NCI-H526 treated with DMSO at 0.1 percent for 48 hours (cell line): ENCODE data around the gene COLGALT1.

Source experiments
- DNase-seq: peaks from one replicate; lab custom pipeline; 2025; lab: John Stamatoyannopoulos, UW

COLGALT1 gene

DNA sequence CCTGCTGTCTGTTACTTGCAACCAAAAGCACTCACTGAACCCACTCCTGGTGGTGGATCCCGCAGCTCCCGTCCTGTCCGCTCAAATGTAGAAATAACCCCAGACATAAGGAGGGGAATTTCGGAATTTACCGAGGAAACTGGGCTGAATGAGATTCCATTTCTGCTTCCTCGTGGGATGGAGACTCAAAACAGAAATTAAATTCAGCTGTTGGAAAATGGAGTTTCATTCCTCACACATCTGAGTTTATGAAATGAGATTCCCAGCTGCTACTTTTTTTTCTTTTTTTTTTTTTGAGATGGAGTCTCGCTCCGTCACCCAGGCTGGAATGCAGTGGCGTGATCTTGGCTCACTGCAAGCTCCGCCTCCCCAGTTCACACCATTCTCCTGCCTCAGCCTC, 44.3 kb downstream of the COLGALT1 start:
- DNase-seq, result no peak

DNA sequence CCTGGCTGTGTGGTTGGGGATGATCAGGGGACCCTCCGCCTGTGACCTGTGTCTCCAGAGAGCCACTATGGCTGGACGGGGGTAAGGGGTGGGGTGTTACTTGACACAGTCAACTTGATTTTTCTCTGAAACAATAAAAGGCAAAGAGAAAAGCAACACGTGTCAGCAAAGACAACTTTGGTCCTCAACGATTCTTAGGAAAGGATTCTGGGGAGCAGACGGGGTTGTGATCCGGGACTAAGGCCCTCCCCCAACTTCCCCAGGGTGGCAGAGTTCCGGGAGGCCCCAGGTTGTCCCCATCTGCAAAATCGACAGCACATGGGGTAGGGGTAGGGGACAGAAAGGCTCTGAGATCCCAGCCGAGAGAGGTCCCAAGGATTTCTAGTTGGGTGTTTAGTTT, 46.2 kb downstream of the COLGALT1 start:
- DNase-seq, result no peak

DNA sequence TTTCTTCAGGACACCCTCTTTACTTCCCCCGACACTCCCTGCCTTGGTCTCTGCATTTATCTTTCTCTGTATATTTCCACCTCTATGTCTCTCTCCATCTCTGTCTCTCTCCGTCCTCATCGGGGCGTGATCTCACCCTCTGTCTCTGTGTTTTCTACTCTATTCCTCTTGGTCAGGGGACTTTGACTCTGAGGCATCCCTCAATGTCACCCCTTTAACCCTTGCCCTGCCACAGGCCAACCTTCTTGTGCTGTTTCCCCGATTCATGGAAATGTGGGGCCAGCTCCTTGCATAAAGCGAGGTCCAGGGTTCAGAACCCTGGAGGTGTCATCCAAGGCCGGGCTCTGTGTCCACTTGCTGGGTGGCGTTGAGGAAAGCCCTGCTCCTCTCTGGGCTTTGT, 46.8 kb downstream of the COLGALT1 start:
- DNase-seq, result no peak

DNA sequence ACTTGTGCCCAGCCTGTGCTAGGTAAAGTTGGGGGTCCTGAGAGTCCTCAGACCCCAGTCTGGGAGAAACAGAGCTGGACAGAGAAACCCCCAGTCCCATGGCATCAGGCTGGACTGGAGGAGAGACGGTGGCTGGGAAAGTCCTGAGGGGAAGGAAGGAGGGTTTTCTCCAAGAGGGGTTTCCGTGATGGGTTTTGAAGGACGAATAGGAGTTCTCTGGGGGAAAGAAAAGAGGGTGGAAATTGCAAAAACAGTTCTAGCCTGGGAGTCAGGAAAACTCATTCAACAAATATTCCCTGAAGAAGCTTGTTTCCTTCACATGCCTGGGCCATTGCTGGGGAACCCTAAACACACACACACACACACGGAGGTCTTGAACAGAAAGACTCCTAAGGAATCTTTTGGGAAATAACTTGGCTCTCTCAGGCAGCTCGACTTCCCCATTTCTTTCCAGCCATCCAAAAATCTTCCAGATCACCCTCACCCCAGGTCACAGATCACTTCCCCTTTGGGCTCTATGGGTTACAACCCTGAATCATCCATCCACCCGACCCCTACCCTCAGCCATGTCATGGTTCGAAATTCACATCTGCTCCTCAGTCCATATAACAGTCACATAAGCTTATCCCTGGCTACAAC, 47.5 kb downstream of the COLGALT1 start:
- DNase-seq, result no peak

DNA sequence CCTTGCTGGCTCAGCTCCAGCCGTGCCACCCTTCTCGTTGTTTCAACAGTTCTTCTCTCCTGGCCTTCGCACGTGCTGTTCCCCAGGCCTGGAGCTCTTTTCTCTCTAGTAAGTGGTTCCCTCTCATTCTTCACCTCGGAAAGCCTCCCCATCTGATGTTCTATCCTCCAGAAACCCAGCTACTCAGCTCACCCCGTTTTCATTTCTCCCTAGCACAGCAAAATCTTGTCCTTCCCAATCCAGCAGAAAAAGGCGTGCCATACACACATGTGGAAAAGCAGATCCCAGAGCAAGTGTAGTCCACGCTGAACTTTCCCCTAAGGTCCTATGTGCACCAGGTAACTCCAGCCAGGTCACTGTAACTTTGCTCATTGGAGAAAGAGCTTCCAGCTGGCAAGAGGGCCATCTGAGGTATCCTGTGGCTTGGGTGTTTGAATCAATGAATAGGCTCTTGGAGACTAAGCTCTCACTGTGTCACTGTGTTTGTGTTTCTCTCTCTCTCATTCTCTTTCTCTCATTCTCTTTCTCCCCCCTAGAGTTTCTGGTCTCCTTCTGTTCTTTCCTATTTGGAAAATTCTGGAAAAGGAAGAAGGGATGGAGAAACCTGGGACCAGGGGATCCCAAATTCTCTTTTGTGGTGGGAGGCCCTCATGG, 49.0 kb downstream of the COLGALT1 start:
- no peak for DNase-seq

DNA sequence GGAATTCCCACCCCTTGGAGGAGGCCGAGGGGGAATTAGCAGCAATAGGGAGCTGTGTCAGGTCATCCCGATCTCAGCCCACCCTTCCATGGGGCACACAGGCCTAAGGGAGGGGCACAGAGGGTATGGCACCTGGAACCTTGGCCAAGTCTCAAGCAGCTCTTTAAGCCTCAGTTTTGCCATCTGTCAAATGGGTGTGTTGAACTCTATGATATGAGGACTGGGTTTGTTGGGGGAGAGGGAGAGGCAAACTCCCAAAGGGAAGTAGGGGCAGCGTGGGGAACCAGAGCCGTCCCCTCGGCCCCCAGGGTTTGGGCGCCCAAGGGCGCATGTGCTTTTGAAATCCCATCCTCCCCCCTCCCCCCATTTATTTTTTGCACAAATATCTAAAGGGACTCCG, 49.7 kb downstream of the COLGALT1 start:
- DNase-seq, result no peak

DNA sequence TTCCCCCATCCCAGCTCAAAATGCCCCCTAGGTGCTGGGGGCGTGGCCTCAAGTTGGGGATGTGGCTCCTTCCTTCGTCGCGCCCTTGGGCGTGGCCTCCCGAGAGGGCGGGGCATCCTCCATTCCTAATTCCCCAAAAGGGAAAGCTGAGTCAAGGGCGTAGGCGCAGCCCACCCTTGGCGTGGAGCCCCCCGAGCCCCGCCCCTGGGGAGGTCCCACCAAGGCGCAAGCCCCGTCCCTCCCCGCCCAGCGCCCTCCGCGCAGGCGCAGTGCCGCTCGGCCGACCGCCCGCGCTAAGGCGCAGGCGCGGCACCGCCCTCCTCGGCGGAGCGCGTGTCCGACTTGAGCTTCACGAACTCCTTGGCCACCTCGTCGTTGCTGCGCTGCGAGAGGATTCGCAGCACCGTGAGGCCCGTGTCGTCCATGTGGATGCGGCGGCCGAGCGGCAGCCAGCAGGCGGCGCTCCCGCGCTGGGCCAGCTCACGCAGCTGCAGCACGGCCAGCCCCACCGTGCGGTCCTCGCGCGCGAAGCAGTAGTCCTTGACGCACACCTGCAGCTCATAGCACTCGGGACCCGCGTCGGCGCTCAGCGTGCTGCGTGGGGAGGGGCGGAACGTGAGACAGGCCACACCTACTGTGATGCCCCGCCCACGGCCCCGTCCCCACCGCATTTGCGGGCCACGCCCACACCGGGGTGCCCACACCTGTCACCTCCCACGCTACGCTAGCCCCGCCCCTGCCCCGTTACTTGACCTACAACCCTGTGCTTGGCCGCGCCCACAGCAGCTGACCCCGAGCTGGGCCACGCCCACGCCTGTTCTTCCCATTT, 50.5 kb downstream of the COLGALT1 start:
- peak; percentile 76 for DNase-seq

DNA sequence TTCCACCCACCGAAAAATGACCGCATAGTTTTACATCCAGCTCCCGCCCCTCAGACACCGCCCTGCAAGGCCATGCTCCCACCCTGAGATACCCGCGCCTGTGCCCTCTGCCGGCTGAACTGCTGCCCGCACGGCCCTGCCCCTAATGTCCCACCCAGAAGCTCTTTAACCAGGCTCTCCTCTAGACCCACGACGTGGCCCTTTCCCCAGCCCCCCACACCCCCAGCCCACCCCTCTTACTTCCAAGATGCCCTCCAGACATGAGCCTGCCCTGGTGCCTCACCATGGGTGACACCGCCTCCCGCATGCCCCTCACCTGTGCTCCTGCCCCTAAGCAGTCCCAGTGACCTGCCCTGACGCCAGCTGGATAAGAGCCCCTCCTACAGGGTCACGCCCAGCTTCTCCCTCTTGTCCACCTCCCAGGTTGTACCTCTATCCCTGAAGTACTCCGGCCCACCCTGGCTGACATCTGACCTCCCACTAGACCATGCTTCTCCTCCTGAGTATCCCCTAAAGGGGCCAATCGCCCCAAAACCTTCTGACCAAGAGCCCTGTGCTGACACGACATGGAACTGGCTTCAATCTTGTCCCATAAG, 51.2 kb downstream of the COLGALT1 start:
- no peak for DNase-seq

DNA sequence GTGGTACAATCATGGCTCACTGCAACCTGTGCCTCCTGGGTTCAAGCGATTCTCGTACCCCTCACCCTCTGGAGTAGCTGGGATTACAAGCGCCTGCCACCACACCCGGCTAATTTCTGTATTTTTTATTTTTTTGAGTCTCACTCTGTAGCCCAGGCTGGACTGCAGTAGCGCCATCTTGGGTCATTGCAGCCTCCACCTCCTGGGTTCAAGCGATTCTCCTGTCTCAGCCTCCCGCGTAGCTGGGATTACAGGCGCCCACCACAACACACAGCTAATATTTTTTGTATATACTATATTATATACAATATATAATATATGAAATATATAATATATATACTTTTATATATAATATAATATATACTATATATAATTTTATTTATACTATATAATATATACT, 52.5 kb downstream of the COLGALT1 start:
- DNase-seq, result no peak

DNA sequence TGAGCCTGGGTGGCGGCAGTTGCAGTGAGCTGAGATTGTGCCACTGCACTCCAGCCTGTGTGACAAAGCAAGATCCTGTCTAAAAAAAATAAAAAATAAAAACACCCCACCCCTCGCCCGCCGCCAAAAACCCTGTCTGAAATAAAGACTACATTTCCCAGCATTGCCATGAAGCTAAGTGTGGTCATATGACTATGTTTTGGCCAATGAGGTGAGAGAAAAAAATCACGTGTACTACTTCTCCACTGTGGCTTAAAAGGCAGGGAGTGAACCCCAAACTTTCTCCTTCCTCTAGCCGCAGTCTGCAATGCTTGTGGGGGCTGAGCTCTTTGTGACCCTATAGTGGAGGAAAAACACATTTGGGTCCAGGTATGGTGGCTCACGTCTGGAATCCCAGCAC, 54.9 kb downstream of the COLGALT1 start:
- no peak for DNase-seq

DNA sequence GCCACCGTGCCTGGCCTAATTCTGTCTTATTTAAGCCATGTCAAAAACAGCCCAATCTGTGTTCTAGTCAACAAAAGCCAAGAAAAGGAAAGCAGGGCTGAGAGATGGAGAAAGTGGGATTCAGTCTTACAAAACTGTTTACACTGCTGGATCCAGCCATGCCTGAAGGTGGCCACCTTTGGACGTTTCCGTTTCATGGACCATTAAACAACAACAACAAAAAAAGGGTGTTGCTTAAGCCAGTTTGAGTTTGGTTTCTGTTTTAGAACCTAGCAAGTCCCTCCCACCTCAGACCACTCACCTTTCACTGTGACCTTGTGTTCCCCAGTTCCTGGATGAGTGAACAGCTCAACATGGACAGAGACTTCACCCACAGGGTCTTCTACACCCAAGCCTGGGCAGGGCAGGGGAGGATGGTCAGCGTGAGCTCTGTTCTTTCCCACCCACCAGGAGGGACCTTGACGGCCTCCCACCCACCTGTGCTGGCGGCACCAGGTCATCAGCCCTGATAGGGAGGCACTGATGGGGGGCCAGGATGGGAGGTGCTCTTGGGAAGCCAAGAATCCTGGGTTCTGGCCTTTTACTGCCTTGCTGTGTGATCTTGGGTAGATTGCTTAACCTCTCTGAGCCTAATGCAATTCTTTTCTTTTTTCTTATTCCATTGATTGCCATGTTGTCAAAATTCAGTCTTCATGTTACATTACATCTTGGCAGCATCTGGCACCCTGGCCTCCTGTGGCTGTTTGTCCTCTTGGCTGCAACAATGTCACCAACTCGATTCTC, 56.2 kb downstream of the COLGALT1 start:
- no peak for DNase-seq

DNA sequence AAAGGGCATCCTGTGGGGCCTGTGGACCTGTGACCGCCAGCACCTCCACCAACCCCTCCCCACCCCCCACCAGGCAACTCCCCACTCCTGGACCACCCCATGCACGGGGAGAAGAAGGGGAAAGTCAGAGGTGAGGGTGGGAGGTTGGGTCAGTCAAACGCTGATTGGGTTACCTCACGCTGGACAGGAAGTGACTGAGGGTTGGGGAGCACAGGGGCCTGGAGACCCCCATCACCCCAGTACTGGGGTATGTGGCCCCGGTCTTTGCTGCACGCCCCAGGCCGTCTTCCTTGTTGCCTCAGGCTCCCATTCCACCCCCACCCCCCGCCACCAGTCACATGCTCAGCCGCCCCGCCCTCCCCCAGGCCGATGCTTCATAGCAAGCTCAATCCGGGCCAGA, 59.0 kb downstream of the COLGALT1 start:
- no peak for DNase-seq

DNA sequence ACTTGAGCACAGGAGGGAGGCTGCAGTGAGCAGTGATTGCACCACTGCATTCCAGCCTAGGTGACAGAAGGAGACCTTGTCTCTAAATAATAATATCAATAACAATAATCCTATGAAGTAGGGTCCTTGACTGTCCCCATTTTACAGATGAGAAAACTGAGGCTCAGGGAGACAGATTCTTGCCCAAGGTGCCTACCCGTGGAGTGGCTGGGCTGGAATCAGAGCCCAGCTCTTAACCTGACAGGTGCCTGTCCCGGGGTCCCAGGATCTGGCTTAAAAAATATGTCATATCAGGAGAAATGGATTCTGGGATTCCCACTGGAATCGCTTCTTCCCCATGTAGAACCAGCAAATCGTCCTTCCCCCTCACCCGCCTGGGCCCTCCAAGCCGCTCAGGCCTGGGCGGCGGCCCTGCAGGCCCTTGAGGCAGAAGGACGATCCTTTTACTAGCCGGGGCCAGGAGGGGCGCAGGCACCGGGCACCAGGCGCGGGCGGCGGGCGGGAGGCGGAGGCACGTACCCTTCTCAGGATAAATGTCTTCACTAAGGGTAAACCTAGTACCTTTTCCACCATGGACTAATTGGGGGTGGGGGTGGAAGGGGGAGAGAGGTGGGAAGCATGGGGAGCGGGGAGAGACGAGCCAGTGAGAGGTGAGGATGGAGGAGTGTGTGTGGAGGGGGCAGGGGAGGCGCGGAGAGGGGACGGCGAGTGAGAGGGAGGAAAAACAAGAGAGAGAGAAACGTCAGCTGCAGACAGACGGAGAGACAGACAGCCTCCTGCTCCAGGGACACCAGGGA, 60.6 kb downstream of the COLGALT1 start:
- DNase-seq, result no peak

DNA sequence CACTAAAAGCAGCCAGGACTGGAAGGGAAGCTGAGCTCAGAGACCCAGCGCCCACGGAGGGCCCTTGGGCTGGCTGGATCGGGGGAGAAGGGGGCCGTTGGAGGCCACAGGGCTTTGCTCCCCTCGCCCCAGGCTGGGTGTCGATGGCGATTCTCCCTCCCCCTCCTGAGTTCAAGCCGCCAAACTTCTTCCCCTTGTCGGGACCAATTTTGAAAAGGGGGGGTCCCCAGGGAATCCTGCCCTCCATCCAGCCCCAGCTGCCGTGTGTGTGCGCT, 61.2 kb downstream of the COLGALT1 start:
- DNase-seq, result no peak

DNA sequence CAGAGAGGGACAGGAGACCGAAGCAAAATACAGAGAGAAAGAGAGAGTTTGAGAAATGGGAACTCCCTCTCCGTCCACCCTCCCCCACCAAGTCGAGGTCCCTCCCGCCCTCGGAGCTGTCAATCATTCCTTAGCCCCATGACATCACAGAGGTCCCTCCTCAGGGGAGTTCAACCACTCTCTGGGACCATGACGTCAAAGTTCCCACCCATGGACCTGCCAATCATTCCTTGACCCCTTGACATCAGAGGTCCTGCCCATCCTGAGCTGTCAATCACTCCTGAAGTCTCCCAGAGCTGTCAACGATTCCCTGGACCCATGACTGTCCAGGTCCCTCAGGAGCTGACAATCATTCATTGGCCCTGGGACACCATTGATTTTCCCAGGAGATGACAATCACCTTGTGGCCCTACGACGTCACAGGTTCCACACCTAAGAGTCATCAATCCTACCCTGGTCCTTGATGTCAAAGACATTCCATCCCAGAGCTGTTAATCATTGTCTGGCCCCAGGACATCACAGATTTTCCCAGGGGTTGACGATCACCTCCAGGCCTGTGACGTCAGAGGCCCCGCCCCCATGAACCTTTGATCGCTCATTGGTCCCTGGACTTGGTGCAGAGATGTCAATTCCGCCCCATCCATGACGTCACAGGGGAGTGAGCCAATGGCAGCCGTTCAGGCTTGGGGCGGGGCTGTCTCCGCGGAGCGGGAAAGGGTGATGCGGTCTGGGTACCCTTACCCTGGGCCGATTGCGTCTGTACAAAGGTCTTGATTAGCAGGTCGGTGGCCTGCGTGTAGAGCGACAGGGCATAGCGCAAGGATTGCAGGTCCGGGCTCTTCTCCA, 61.7 kb downstream of the COLGALT1 start:
- no peak for DNase-seq

DNA sequence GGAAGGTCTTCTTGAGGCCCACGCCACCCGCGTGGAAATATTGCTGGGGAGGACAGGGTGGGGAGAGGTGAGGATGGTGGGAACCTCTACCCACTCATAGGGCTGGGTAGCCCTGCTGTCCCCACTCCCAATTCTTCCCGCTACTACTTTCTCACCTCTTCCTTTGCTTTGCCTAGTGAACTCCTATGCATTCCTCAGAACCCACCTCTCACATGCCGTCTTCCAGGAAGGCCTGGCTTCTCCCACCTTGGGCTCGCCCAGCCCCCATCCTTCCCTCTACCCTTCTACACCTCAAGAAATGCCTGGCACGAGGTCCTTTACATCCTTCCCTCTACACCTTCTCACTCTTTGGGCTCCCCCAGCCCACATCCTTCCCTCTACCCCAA, 62.4 kb downstream of the COLGALT1 start:
- no peak for DNase-seq

DNA sequence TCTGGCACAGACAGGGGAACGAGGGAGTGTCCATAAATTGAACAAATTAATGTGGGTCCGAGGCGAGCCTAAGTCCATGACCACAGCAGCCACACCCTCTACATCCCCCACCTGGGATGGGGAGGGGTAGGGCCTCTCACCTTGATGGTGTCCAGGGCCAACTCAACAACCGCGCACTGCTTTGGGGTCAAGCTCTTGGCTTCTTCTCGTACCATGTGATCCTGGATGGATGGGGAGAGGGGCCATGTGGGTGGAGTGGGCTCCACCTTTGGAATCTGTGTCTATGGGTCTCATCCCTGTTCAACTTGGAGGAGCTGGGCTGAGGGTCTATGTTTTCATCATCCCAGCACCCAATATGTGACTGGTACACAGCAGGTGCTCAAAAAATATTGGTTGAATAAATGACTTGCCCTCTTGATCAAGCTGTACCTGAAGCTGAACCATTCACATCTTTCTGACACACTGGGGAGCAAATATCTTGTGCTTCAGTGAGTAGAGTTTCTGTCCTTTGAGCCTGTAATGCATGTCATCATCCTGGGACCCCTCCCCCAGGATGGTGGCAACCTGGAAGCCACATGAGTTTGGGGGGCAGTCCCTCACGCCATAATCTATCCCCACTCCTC, 62.9 kb downstream of the COLGALT1 start:
- DNase-seq, result no peak

DNA sequence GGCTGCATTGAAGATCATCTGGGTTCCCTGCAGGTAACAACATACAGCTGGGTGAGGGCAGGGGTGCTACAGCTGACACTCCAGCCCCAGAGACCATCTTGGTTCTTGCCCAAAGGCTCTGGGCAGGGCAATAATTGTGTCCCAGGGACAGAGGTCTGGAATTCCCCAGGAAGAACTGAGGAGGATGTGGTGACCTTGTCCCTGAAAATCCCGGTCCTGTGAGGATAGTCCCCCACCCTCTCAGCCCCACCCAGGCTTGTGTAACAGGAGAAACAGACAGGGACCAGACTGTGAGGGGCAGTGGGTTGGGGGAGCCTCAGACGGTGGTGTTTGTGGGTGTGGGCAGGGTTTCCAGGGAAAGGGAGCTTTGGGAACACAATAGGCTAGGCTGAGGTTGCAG, 63.5 kb downstream of the COLGALT1 start:
- no peak for DNase-seq

DNA sequence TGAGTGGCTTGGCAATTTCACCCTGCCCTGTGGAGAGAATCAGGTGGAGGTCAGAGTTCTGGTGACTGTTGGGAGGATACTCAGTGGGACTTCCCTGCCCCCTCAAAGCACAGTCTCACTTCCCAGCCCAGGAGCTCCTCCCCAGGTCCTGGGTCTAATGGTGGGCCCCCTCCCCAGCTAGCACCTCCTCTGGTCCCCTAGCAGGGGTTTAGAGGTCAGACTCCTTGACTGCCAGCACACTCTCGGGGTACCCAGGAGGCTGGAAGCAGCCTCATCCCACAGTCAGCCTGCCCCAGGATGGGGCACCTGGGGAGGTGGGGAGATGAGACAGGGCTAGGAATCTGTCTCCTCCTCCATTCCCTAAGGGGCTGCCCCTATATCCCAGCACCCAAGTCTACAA, 65.2 kb downstream of the COLGALT1 start:
- DNase-seq, result no peak
